ENCODE results near the gene CRLF2.
"Not testable (repeated sequence)": the region's sequence is repeated elsewhere in the genome, so short reads cannot be mapped to it uniquely, and the experiment has no call there.

CRLF2 gene

GRCh38 chrX:1244164-1245076 is 32.0 kb upstream of the CRLF2 start:
- H3K4me3 ChIP-seq (replicated peaks in 1 of 2; ENCODE audit: low read depth in 2 of 2, low read length in 2 of 2), result no peak overlapping the region
- DNase-seq (ENCODE audit: low read depth in 2 of 2), result no peak
- TF ChIP-seq CTCF (IDR thresholded peaks at IDR 0.05; ENCODE audit: low read depth, low read length), result no peak

GRCh38 chrX:1242891-1243402 is 30.5 kb upstream of the CRLF2 start:
- DNase-seq (ENCODE audit: low read depth in 2 of 2), result peak in 1 of 2 donors; percentile 11
- H3K4me3 ChIP-seq (replicated peaks in 1 of 2; ENCODE audit: low read depth in 2 of 2, low read length in 2 of 2), result no peak overlapping the region
- TF ChIP-seq CTCF (IDR thresholded peaks at IDR 0.05; ENCODE audit: low read depth, low read length), result no peak

GRCh38 chrX:1240551-1240950 is 28.1 kb upstream of the CRLF2 start:
- H3K4me3 ChIP-seq (replicated peaks in 1 of 2; ENCODE audit: low read depth in 2 of 2, low read length in 2 of 2); DNase-seq (ENCODE audit: low read depth in 2 of 2): not testable (repeated sequence)

- no peak for TF ChIP-seq CTCF (IDR thresholded peaks at IDR 0.05; ENCODE audit: low read depth, low read length)
- DNase-seq (ENCODE audit: low read depth in 2 of 2), result no peak
- H3K4me3 ChIP-seq (replicated peaks in 1 of 2; ENCODE audit: low read depth in 2 of 2, low read length in 2 of 2), result no peak overlapping the region
These were observed 27.3 kb upstream of the CRLF2 start for GRCh38 chrX:1239681-1240142.

GRCh38 chrX:1231850-1232465 is 19.5 kb upstream of the CRLF2 start:
- H3K4me3 ChIP-seq (replicated peaks in 1 of 2; ENCODE audit: low read depth in 2 of 2, low read length in 2 of 2), result no peak overlapping the region
- TF ChIP-seq CTCF (IDR thresholded peaks at IDR 0.05; ENCODE audit: low read depth, low read length), result no peak
- no peak for DNase-seq (ENCODE audit: low read depth in 2 of 2)

- not testable (repeated sequence) for H3K4me3 ChIP-seq (replicated peaks in 1 of 2; ENCODE audit: low read depth in 2 of 2, low read length in 2 of 2); DNase-seq (ENCODE audit: low read depth in 2 of 2)
These were observed 15.7 kb upstream of the CRLF2 start for GRCh38 chrX:1228101-1228500.

- DNase-seq (ENCODE audit: low read depth in 2 of 2), result no peak
- TF ChIP-seq CTCF (IDR thresholded peaks at IDR 0.05; ENCODE audit: low read depth, low read length), result no peak
- no peak overlapping the region for H3K4me3 ChIP-seq (replicated peaks in 1 of 2; ENCODE audit: low read depth in 2 of 2, low read length in 2 of 2)
These were observed 13.8 kb upstream of the CRLF2 start for GRCh38 chrX:1226249-1226648.

All from cardiac fibroblast (primary cell).